GM10266 (cell line): ENCODE measurements around the gene CDC14C.

Experiments used
- DNase-seq: peaks from one replicate; pipeline ENCODE4 v3.0.0; 2012; ENCODE audit errors: extremely low spot score
- TF ChIP-seq, protein P1 (sequence below): IDR thresholded peaks from 2 replicates; pipeline ENCODE4 v1.5.1; 2012; ENCODE audit warnings: mild to moderate bottlenecking, low read depth; ENCODE audit not compliant: control insufficient read depth, insufficient read depth; ENCODE audit errors: missing control alignments

The CDC14C gene

GRCh38 chr7:48976850-48977249 is 52.5 kb downstream of the CDC14C start:
- DNase-seq: no peak
- TF ChIP-seq, protein P1, sequence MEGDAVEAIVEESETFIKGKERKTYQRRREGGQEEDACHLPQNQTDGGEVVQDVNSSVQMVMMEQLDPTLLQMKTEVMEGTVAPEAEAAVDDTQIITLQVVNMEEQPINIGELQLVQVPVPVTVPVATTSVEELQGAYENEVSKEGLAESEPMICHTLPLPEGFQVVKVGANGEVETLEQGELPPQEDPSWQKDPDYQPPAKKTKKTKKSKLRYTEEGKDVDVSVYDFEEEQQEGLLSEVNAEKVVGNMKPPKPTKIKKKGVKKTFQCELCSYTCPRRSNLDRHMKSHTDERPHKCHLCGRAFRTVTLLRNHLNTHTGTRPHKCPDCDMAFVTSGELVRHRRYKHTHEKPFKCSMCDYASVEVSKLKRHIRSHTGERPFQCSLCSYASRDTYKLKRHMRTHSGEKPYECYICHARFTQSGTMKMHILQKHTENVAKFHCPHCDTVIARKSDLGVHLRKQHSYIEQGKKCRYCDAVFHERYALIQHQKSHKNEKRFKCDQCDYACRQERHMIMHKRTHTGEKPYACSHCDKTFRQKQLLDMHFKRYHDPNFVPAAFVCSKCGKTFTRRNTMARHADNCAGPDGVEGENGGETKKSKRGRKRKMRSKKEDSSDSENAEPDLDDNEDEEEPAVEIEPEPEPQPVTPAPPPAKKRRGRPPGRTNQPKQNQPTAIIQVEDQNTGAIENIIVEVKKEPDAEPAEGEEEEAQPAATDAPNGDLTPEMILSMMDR: no peak
